ENCODE results near the gene CEP70.
"Not testable (repeated sequence)": the region's sequence is repeated elsewhere in the genome, so short reads cannot be mapped to it uniquely, and the experiment has no call there.

Gene CEP70

DNA sequence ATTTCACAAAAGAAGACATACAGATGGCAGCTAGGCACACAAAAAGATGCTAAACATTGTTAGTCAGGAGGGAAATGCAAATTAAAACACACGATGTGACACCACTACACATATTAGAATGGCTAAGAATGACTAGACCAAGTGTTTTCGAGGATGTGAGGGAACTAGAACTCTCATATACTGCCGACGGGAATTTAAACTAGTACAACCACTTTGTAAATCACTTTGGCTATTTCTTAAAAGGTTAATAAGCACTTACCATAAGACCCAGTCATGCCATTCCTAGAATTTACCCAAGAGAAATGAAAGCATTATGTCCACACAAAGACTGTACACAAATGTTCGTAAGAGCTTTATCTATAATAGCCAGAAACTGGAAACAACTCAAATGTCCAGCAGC, 5.6 kb downstream of the CEP70 start:
- DNase-seq = no peak

DNA sequence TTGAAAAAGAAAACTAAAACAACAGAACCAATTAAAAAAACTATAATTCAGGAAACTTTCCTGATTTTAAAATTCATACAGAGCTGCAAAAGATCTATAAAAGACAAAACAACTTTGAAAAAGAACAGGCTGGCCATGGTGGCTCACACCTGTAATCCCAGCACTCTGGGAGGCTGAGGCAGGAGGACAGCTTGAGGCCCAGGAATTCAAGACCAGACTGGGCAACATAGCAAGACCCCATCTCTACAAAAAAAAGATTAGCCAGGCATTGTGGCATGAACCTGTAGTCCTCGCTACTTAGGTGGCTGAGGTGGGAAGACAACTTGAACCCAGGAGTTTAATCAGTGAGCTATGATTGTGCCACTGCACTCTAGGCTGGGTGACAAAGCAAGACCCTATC, 6.7 kb downstream of the CEP70 start:
- DNase-seq = no peak

DNA sequence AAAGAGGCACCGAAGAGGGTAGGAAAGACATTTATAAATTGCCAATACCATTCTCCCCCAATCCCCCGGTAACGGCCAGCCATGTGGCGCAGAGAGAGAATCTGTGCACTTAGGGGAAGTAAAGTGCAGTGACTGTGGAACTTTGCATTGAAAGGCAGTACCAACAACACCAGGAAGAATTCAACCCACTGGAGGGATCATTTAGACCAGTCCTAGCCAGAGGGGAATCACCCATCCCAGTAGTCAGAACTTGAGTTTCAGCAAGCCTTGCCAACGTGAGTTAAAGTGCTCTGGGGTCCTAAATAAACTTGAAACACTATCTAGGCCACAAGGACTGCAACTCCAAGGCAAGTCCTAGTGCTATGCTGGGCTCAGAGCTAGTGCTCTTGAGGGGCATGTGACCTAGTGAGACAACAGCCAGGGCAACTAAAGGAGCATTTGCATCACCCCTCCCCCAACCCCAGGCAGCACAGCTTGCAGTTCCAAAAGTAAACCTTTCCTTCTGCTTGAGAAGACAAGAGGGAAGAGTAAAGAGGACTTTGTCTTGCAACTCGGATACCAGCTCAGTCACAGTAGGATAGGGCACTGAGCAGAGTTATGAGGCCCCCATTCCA, 15.0 kb downstream of the CEP70 start:
- no peak for DNase-seq

DNA sequence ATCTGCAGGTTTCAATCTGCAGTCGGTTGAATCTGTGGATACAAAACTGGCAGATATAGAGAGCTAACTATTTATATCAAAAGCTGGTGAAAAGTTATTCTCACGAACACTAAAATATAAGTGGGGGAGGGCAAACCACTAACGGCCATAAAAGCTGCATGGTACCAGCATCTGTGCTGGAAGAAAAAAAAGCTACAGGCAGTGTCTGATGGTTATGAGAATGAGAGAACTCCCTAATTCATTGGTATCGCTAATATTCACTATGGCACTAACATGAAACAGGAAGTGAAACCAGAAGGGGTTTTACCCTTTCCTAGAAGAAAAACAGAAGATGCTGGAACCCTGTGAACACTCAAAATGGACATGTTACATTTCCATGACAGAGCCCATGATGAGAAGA, 15.9 kb downstream of the CEP70 start:
- no peak for DNase-seq

DNA sequence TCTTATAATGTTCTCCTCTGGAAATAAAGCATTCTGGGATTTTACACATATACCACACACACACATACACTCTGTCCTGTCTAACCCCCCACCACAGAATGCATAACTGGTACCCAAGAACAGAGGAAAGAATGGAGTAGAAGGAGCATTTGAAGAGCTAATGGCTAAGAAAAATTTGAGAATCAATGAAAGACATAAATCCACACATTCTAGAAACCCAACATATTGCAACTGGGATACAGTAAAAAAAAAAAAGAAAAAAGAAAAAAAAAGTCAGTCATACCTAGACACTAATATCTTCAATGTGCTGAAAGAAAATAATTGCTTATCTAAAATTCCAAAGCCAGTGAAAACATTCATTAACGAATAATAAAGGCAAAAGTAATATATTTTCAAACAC, 20.9 kb downstream of the CEP70 start:
- DNase-seq = no peak

DNA sequence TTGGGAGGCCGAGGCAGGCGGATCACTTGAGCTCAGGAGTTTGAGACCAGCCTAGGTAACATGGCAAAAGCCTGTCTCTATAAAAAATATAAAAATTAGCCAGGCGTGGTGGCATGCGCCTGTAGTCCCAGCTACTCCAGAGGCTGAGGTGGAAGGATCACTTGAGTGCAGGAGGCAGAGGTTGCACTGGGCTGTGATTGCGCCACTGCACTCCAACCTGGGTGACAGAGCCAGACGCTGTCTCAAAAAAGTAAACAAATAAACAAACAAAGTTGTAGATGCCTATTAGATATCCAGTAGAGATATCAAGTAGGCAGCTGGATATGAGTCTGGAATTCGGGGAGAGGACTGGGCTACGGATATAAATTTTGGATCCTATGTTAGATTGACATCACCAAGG, 24.4 kb downstream of the CEP70 start:
- DNase-seq = not testable (repeated sequence)

DNA sequence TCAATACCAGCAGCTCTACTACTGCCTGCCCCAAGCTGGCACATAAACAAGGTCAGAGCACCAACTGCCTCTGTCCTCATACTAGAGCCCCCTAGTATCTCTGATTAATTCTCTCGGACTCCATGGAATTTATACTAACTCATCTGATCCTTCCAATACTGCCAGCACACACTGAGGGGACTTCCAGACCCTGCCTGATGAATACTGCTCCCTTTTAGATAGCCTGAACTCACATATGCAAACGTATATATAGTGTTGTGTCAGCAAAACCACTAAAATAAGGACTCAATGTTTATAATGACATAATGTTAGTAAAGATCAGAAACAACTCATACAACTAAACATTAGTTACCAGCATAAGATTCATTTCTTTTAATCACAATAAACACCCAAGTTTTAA, 25.0 kb downstream of the CEP70 start:
- DNase-seq = no peak

DNA sequence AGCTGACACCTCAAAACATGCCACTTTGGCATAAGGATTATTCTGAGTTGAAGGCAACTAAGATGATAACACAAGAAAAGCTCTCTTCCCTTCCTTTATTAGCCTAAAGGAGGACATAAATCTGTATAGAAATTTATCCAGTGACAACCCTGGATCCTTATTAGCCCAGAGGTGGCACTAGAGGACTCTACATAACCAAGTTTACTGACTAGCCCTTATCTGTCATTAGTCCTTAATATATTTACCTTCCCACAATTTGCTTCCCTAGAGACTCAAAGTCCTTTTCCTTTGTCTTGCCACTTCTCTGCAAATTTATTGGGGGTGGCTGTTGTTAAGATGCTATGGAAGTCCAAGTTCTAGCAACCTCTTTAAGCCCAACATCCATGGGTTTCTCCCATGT, 26.7 kb downstream of the CEP70 start:
- DNase-seq = no peak

DNA sequence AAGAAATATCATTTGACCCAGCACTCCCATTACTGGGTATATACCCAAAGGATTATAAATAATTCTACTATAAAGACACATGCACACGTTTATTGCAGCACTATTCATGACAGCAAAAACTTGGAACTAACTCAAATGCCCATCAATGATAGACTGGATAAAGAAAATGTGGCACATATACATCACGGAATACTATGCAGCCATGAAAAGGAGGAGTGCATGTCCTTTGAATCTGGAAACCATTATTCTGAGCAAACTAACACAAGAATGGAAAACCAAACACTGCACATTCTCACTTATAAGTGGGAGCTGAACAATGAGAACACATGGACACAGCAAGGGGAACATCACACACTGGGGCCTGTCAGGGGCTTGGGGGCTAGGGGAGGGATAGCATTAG, 27.8 kb downstream of the CEP70 start:
- not testable (repeated sequence) for DNase-seq

DNA sequence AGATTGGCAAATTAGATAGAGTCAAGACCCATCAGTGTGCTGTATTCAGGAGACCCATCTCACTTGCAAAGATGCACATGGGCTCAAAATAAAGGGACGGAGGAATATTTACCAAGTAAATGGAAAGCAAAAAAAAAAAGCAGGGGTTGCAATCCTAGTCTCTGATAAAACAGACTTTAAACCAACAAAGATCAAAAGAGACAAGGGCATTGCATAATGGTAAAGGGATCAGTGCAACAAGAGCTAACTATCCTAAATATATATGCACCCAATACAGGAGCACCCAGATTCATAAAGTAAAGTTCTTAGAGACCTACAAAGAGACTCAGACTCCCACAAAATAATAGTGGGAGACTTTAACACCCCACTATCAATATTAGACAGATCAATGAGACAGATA, 31.2 kb downstream of the CEP70 start:
- not testable (repeated sequence) for DNase-seq

DNA sequence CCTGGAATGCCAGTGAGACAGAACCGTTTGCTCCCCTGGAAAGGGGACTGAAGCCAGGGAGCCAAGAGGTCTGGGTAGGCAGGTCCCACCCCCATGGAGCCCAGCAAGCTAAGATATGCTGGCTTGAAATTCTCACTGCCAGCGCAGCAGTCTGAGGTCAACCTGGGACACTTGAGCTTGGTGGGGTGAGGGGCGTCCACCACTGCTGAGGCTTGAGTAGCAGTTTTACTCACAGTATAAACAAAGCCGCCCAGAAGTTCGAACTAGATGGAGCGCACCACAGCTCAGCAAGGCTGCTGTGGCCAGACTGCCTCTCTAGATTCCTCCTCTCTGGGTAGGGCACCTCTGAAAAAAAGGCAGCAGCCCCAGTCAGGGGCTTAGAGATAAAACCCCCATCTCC, 33.6 kb downstream of the CEP70 start:
- DNase-seq = no peak

DNA sequence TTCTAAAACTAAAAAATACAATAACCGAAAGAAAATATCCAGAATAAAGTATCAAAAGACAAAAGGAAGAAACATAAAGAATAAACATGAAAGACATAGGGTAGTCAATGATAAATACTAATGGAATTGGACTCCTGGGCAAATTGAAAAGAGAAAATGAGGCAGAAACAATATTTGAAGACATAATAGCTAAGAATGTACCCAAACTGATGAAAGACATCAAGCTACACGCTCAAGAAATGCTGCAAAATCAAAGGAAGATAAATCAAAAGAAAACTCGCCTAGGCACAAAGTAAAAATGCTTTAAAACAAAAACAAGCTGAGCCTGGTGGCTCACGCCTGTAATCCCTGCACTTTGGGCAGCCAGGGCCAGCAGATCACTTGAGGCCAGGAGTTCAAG, 34.9 kb downstream of the CEP70 start:
- DNase-seq = no peak

DNA sequence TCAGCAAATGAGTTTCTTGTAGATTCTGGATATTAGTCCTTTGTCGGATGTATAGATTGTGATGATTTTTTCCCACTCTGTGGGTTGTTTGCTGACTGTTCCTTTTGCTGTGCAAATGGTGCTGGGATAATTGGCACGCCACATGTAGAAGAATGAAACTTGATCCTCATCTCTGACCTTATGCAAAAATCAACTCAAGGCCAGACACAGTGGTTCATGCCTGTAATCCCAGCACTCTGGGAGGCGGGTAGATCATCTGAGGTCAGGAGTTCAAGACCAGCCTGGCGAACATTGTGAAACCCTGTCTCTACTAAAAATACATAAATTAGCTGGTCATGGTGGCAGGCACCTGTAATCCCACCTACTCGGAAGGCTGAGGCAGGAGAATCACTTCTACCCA, 39.3 kb downstream of the CEP70 start:
- DNase-seq = not testable (repeated sequence)

DNA sequence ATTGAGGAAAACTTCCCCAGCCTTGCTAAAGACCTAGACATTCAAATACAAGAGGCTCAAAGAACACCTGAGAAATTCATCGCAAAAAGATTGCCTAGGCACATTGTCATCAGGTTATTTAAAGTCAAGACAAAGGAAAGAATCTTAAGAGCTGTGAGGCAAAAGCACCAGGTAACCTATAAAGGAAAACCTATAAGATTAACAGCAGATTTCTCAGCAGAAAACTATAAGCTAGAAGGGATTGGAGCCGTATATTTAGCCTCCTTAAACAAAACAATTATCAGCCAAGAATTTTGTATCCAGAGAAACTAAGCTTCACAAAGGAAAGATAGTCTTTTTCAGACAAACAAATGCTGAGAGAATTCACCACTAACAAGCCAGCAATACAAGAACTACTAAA, 43.1 kb downstream of the CEP70 start:
- not testable (repeated sequence) for DNase-seq

DNA sequence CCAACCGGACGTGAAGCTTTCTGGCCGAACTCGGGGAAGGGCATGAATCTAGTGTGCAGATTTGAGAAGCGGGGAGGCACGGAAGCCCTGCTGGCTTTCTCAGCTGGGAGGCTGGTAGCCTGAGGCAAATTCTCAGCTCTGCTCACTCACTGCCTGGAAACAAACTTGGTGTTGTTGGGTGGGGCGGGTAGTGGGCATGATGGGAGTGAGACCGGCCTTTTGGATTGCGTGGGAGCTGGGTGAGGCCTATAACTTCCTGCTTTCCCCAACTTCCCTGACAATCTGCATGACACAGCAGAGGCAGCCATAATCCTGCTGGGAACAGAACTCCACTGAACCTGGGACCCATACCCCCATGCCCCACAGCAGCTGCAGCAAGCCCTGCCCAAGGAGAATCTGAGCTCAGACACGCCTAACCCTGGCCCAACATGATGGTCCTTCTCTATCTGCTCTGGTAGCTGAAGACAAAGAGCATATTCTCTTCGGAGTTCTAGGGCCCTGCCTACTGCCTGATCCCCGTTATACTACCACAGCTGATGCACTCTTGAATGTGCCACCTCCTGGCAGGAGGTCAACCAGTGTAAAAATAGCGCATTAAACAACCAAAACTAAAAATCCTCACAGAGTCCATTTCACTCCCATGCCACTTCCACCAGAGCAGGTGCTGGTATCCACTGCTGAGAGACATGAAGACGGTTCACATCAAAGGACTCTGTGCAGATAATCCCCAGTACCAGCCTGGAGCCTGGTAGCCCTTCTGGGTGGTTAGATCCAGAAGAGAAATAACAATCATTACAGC, 44.7 kb downstream of the CEP70 start:
- no peak for DNase-seq

DNA sequence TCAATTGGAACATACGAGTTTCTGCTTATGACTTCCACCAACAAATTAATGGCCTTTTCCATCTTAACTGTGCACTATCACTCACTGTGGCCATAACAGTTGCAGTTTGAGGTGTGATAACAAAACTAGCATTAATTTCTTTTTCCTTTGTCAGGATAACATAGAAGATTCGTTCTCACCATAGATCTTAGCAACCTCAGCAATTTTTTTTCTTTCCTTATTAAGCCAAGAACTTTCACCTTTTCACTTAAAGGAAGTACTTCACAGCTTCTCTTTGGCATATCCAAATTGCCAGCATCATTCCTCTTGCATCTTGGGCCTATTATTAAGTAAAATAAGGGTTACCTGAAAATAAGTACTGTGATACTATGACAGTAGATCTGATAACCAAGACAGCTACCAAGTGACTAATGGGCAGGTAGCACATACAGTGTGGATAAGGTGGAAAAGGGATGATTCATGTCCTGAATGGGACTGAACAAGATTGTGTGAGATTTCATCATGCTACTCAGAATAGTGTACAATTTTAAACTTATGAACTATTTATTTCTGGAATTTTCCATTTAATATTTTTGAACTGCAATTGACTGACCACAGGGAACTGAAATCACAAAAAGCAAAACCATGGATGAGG, 46.6 kb downstream of the CEP70 start:
- DNase-seq = no peak

DNA sequence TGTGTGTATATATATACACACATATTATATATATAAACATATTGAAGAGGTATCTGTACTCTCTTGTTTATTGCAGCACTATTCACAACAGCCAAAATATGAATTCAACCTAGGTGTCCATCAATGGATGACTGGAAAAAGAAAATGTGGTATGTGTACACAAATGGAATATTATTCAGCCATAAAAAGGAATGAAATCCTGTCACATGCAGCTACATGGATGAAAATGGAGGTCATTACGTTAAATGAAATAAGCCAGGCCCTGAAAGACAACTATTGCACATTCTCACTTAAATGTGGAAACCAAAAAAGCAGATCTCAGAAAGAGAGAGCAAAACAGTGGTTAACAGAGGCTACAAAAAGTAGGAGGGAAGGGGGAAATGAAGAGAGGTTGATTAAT, 49.5 kb downstream of the CEP70 start:
- DNase-seq = no peak

DNA sequence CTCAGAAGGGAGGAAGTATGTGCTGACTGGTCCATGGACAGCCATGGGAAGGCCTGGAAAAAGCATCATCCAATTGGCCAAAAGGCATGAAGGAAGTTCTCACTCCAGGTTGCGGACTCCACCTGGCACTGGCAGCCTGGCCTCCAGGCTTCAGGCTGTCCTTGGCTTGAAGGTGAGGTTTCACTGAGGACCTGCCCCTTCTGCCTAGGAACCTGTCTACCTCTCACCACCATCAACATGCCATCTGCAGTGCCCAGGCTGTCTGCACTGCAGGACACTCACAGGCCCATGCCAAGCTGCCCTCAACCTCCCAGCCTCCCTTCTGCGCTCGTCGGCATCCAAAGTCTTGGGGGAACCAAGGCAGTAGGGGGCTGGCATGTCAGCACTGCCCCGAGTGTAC, 51.1 kb downstream of the CEP70 start:
- DNase-seq = no peak

DNA sequence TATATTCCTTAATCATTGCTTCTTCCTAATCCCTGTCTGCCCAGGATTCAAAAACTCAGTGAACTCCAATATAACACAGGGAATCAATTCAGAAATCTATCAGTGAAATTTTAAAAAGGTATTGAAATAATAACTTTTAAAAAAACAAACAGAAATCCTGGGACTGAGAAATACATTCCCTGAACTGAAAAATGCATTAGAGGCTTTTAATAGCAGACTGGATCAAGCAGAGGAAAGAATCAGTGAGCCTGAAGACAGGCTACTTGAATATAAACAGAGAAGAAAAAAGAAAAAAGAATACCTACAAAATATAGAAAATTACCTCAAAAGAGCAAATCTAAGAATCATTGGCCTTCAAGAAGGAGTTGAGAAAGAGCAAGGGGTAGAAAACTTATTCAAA, 54.7 kb downstream of the CEP70 start:
- DNase-seq = no peak

DNA sequence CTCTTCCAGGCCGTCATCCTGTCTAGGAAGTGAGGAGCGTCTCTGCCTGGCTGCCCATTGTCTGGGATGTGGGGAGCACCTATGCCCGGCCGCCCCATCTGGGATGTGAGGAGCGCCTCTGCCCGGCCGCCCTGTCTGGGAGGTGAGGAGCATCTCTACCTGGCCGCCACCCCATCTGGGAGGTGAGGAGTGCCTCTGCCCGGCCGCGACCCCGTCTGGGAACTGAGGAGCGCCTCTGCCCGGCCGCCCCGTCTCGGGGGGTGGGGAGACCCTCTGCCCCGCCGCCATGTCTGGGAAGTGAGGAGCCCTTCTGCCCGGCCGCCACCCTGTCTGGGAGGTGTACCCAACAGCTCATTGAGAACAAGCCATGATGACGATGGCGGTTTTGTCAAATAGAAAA, 72.6 kb downstream of the CEP70 start:
- not testable (repeated sequence) for DNase-seq

DNA sequence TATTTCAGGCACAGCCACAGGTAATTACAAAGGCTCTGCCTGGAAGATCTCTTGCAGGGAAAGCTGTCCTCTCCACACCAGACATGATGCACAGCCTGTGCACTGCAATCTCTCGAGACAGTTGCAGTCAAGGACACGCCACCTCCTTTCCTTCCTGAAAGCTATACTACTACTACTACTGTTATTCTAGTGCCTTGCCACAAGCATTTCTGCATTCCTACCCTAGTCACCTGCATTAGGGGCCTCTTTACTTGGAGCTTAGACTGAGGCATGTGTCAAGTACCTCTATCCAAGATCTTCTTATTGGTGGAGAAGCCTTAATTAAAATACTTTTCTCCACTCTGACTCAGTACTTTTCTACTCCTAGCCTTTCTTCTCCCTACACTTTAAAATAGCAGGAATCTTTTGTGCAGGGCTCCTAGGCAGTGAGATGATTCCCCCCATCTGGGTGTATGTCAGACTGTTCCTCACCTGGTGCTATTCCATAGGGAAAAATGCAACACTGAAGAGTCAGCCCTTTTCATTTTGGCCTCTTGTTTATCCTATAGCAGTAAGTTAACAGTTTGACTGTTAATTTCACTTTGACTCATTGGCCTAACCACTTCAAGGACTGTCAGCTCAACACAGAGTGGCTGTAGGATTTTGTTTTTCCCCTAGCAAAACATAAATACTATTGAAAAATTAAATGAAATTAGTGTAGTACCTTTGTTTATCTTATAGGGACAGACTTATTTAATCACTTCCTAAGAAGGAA, 80.8 kb downstream of the CEP70 start:
- DNase-seq = no peak

DNA sequence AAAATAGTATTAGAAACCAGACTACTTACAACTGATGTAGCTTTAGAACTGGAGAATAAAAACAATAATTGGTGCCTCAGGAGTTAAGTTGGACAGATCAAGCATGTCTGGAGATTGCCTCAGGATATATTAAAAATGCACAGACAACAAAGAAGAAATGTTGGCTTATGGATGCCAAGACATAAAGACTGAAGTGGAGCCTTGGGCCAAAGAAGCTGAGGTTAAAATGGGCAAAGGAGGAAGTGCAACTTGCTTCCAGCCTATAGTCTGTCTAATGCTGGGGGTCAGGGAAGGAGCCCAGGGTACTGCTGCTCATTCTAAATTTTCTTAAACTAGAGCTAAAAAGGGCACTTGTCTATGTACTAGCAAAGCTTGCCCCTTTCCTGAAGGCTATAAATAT, 82.1 kb downstream of the CEP70 start:
- DNase-seq = no peak

DNA sequence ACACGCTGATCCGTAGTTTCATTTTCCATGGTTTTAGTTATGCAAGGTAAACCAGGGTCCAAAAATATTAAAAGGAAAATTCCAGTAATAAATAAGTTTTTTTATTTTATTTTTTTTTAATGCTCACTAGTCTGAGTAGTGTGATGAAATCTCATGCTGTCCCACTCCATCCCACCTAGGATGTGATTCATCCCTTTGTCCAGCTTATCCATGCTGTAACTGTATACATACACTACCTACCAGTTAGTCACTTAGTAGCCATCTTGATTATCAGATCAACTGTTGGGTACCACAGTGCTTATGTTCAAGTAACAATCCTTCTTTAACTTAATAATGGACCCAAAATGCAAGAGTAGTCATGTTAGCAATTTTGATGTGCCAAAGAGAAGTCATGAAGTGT, 84.5 kb downstream of the CEP70 start:
- DNase-seq = no peak

DNA sequence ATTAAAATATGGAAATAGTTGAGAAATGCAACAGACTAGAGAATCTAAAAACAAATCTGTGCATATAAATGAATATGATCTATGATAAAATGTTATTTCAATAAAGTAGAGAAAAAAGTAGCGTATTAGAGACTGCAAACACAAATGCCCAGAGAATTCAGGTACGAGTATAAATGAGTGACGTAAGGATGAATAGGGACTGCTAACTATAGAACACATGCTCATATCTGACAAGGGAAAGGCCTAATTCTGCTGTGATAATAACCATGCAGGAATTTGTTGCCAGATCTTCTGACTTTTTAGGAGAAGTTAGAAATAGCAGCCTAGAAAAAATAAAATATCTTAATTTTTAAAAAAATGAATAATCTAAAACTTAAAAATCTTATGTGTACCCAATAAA, 86.5 kb downstream of the CEP70 start:
- no peak for DNase-seq

All from retina (tissue), 1 donor.